Measurements from ENCODE around the gene NR2F2.

The NR2F2 gene

DNA sequence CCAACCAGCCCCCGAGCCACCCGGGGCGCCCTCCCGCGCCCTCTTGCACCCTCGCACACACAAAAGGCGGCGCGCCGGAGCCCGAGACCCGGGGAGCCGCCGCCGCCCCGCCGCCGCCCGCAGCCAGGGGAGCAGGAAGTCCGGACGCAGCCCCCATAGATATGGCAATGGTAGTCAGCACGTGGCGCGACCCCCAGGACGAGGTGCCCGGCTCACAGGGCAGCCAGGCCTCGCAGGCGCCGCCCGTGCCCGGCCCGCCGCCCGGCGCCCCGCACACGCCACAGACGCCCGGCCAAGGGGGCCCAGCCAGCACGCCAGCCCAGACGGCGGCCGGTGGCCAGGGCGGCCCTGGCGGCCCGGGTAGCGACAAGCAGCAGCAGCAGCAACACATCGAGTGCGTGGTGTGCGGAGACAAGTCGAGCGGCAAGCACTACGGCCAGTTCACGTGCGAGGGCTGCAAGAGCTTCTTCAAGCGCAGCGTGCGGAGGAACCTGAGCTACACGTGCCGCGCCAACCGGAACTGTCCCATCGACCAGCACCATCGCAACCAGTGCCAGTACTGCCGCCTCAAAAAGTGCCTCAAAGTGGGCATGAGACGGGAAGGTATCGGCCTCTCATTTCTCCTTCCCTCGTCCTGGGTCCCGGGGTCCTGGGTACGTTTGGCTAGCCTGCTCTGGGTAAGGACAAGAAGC is 1.6 kb downstream of the NR2F2 start:
- no peak for DNase-seq (ENCODE audit: low read depth in 2 of 2)

GRCh38 chr15:96332637-96333121 is 2.2 kb downstream of the NR2F2 start:
- DNase-seq (ENCODE audit: low read depth in 2 of 2) = no peak

GRCh38 chr15:96333131-96334016 is 2.9 kb downstream of the NR2F2 start:
- DNase-seq (ENCODE audit: low read depth in 2 of 2) = no peak

DNA sequence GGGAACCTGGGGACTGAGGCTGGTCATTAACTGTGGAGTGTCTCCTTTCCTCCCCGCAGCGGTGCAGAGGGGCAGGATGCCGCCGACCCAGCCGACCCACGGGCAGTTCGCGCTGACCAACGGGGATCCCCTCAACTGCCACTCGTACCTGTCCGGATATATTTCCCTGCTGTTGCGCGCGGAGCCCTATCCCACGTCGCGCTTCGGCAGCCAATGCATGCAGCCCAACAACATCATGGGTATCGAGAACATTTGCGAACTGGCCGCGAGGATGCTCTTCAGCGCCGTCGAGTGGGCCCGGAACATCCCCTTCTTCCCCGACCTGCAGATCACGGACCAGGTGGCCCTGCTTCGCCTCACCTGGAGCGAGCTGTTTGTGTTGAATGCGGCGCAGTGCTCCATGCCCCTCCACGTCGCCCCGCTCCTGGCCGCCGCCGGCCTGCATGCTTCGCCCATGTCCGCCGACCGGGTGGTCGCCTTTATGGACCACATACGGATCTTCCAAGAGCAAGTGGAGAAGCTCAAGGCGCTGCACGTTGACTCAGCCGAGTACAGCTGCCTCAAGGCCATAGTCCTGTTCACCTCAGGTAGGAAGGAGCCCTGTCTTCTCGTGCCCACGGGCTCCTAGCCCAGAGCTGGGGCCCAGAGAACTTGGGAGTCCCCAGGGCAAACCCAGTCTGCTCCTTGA is 3.7 kb downstream of the NR2F2 start:
- no peak for DNase-seq (ENCODE audit: low read depth in 2 of 2)

GRCh38 chr15:96334705-96335410 is 4.4 kb downstream of the NR2F2 start:
- no peak for DNase-seq (ENCODE audit: low read depth in 2 of 2)

- no peak for DNase-seq (ENCODE audit: low read depth in 2 of 2)
These were observed 5.0 kb downstream of the NR2F2 start for GRCh38 chr15:96335411-96336024.

DNA sequence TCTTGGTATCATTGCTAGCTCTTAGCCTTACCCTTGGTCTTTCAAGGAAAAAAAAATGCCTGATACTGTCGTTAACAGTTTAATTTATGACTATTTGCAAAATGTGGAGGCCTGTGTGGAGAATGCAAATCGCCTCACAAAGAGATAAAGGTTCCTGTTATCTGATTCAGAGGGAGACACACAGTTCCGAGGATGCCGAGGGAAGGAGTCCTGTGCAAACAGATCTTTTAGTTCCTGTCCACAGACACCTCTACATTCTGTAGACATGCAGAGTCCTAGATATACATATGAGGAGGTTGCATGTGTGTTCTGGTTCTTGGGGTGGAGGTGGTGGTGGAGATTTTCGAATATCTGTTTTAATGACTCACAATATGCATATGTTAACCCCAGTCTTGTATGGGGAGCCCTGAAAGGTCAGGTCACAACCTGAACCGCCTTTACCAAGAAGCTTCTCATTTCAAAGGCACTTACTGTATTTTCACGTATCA is 5.7 kb downstream of the NR2F2 start:
- no peak for DNase-seq (ENCODE audit: low read depth in 2 of 2)

GRCh38 chr15:96336596-96337364 is 6.3 kb downstream of the NR2F2 start:
- DNase-seq (ENCODE audit: low read depth in 2 of 2) = no peak

DNA sequence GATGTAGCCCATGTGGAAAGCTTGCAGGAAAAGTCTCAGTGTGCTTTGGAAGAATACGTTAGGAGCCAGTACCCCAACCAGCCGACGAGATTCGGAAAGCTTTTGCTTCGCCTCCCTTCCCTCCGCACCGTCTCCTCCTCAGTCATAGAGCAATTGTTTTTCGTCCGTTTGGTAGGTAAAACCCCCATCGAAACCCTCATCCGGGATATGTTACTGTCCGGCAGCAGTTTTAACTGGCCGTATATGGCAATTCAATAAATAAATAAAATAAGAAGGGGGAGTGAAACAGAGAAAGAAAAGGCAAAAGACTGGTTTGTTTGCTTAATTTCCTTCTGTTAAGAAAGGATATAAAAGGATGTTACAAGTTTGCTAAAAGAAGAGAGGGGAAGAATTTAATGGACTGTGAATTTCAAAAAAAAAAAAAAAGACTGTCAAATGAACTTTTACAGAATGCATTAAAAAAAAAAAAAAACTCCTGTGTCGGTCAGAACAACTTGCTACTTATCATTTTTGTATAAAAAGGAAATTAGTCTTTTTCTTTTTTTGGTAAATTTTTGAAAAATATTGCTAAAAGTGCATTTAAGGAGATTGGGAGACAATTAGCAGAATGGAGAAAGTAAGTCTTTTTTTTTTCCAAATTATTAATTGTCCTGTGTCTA is 7.0 kb downstream of the NR2F2 start:
- DNase-seq (ENCODE audit: low read depth in 2 of 2) = no peak

DNA sequence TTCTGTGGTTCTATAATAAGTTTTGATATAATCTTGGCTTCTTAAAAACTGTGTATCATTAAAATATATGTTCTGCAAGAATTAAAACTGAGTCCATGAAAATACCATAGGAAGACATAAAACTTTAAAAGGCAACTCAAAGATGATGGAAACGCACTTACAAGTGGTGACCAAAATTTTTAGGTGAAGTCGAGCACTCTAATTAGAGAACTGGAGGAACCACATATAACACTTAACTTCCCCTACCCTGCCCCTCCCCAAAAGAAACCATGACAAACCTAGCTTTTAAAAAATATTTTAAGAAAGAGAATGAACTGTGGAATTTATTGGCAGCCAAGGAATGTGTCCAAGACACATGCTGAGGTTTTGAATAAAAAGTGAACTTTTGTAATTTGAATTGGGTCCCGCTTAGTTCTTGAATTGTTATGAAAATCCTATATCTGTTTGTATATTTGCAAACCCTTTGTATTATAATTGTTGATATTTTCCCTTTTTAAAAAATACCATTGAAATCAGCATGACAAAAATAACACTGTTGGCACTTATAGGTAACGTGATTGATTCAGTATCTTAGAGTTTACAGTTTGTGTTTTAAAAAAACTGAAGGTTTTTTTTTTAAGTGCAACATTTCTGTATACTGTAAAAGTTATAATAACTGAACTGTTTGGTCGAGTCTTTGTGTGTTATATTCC is 7.7 kb downstream of the NR2F2 start:
- no peak for DNase-seq (ENCODE audit: low read depth in 2 of 2)

GRCh38 chr15:96338766-96339618 is 8.5 kb downstream of the NR2F2 start:
- no peak for DNase-seq (ENCODE audit: low read depth in 2 of 2)

DNA sequence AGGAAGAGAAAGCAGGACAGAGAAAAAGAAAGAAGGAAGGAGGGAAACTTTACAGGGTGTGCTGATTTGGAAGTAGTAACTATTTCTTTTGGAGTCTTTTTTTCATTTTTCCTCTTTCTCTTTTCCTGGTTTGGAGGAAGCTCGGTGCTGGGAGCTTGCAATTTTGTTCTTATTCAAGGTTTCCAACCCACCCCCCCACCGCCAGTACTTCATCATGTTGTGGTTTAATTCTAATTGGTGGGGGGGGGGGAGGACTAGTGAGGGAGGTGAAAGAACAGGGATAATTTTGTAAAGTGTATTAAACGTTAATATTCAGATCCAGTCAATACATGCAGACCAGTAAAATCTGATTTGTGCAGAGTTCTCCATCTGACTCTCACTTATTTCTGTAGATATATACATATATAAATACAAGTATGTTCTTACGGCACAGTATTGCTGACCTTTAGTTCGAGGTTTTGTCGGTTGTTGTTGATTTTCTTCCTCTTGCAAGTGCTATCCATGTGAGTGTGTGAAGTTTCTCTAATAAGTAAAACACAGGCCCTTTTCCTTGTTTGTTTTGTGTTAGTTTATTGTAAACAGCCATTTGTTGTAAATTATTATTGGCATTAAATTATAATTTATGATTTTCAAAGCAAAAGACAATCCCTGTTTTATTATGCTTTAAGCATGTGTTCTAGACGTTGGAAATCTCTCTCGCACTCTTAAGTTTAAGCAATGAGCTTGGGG is 9.3 kb downstream of the NR2F2 start:
- no peak for DNase-seq (ENCODE audit: low read depth in 2 of 2)

- no peak for DNase-seq (ENCODE audit: low read depth in 2 of 2)
These were observed 9.8 kb downstream of the NR2F2 start for GRCh38 chr15:96340348-96340597.

GRCh38 chr15:96340598-96341512 is 10.4 kb downstream of the NR2F2 start:
- DNase-seq (ENCODE audit: low read depth in 2 of 2) = no peak

DNA sequence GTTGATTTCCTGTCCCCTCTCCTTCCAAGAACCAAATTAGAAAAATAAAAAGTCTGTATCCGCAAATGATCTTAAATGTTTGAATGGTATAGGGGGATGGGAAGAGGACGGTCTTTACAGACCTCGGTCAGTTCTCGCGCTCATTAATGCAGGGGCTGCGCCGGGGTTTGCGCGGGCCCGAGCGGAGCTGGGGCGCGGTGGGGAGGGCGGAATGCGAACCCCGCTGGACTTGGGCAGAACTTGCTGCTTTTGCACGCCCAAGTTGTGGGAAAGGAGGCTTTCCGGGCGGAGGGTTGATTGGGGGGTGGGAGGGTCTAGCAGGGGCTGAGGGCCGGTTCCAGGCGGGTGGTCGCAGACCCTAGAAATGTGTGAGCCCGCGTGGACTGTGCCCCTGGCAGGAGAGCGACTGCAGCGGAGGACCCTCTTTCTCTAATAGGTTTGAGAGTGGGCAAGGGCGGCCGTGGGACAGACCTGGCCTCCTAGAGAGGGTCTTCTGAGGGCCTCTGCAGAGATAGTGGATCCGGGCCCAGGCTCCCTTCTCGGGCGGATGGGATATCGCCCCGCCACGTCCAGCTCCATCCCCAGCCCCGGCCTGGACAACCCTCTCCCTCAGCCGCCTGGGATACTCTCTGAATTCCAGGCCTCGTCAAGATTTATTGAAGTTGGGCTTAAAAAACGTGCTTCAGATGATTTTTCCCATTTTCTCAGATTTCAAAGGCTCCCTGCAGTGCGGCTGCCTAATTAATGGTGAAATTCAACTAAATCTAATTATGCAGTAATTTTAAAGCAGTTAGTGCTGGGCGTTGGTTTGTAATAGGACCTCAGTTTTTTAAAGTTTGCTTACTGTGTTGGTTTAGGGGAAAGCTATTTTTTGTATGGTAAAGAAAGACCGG is 11.3 kb downstream of the NR2F2 start:
- DNase-seq (ENCODE audit: low read depth in 2 of 2) = no peak
